B cell (primary cell): ENCODE measurements around the gene FAXC. TPM values are rescaled to one million over a fixed set of nuclear protein-coding genes. Genes with fewer than 3 reads are reported as not detected.
A peak's percentile ranks its signal among the peaks of the same experiment; 100 is the strongest.

Source experiments
- ATAC-seq: fragments of 200-7000 bp; cut with Tn5 transposase; one replicate; pipeline ENCODE4 v1.10.0; 2021; ENCODE audit warnings: low read depth, mild to moderate bottlenecking, moderate number of reproducible peaks, moderate library complexity
- CTCF ChIA-PET: fragments of 350-600 bp; sonication (Branson Sonifier 250); formaldehyde crosslinking; loops from one replicate; lab custom pipeline; 2021; ENCODE audit warnings: antibody characterized with exemption, inconsistent platforms; lab: Charles Lee
- POLR2A ChIA-PET: fragments of 350-600 bp; sonication (Branson Sonifier 250); formaldehyde crosslinking; loops from one replicate; lab custom pipeline; 2021; ENCODE audit warnings: antibody characterized with exemption; lab: Charles Lee
- DNase-seq: peaks from one replicate; pipeline ENCODE4 v3.0.0; 2013
- H2AFZ ChIP-seq: 2 replicates; pipeline ENCODE4 v1.6.1; 2012; ENCODE audit warnings: mild to moderate bottlenecking, low read depth, low read length; ENCODE audit not compliant: insufficient read depth, poor library complexity, severe bottlenecking
- H3K27ac ChIP-seq, 2 donors: 1 replicate in 1 of 2; 2 replicates in 1 of 2; pipeline ENCODE4 v1.5.1; 2012 to 2013; ENCODE audit warnings: low read length in 2 of 2, mild to moderate bottlenecking in 2 of 2, moderate library complexity in 1 of 2
- H3K27me3 ChIP-seq, 4 experiments: fragments of 200-600 bp in 1 of 4; sonication (generic) in 1 of 4; replicated peaks in 1 of 4; 1 replicate in 2 of 4; 2 replicates in 2 of 4; pipeline versions ENCODE4 v1.6.1 to v1.7.0; 2013 to 2016; ENCODE audit warnings: low read length in 3 of 4, mild to moderate bottlenecking in 2 of 4, mixed read lengths in 1 of 4, moderate library complexity in 1 of 4; ENCODE audit not compliant: insufficient read depth in 4 of 4, control insufficient read depth in 3 of 4; ENCODE audit errors: control extremely low read depth in 1 of 4
- H3K36me3 ChIP-seq, 2 experiments: replicated peaks in 1 of 2; 1 replicate in 1 of 2; 2 replicates in 1 of 2; pipeline versions ENCODE4 v1.6.1 to v1.7.1; 2013; ENCODE audit warnings: low read length in 1 of 2; ENCODE audit not compliant: insufficient read depth in 2 of 2, control insufficient read depth in 1 of 2; ENCODE audit errors: control extremely low read depth in 1 of 2, extremely low read depth in 1 of 2
- H3K4me1 ChIP-seq, 2 donors: fragments of 200-600 bp in 1 of 2; sonication (generic) in 1 of 2; 1 replicate in 1 of 2; 2 replicates in 1 of 2; pipeline versions ENCODE4 v1.5.1 to v1.6.1; 2013 to 2017; ENCODE audit warnings: low read length in 2 of 2; ENCODE audit not compliant: control insufficient read depth in 2 of 2, insufficient read depth in 2 of 2
- H3K4me2 ChIP-seq: replicated peaks from 2 replicates; pipeline ENCODE3; 2012; ENCODE audit warnings: mild to moderate bottlenecking, low read depth, low read length; ENCODE audit not compliant: poor library complexity, severe bottlenecking
- H3K4me3 ChIP-seq, 5 experiments: fragments of 200-600 bp in 1 of 5; sonication (generic) in 1 of 5; 1 replicate in 3 of 5; 2 replicates in 2 of 5; pipeline versions ENCODE4 v1.5.1 to v1.7.0; 2011 to 2016; ENCODE audit warnings: low read length in 4 of 5, mild to moderate bottlenecking in 4 of 5, low read depth in 2 of 5, control low read depth in 1 of 5, moderate library complexity in 1 of 5; ENCODE audit not compliant: insufficient read depth in 1 of 5; ENCODE audit errors: control extremely low read depth in 1 of 5, extremely low read depth in 1 of 5
- H3K79me2 ChIP-seq: fragments of 200-600 bp; sonication (generic); one replicate; pipeline ENCODE4 v1.6.0; 2016; ENCODE audit warnings: low read length; ENCODE audit not compliant: control insufficient read depth, insufficient read depth
- H3K9ac ChIP-seq: fragments of 200-600 bp; sonication (generic); 2 replicates; pipeline ENCODE4 v1.6.1; 2017; ENCODE audit warnings: mild to moderate bottlenecking, low read length, moderate library complexity
- H3K9me3 ChIP-seq, 3 donors: one replicate each; pipeline versions ENCODE4 v1.6.1 to v1.7.1; 2013; ENCODE audit warnings: low read length in 2 of 3; ENCODE audit not compliant: control insufficient read depth in 2 of 3, insufficient read depth in 1 of 3; ENCODE audit errors: control extremely low read depth in 1 of 3
- H4K20me1 ChIP-seq: 2 replicates; pipeline ENCODE4 v1.6.0; 2012; ENCODE audit warnings: mild to moderate bottlenecking, low read length; ENCODE audit not compliant: insufficient read depth, control insufficient read depth, poor library complexity, severe bottlenecking
- H3K27ac Mint-ChIP-seq: one replicate; pipeline ENCODE4 v1.8.0; 2021; ENCODE audit warnings: mixed read lengths
- H3K27me3 Mint-ChIP-seq: one replicate; pipeline ENCODE4 v1.8.0; 2021; ENCODE audit warnings: mixed read lengths
- H3K4me1 Mint-ChIP-seq: one replicate; pipeline ENCODE4 v1.8.0; 2021; ENCODE audit warnings: mixed read lengths
- H3K4me3 Mint-ChIP-seq: one replicate; pipeline ENCODE4 v1.8.0; 2021; ENCODE audit warnings: mixed read lengths
- H3K9me3 Mint-ChIP-seq: one replicate; pipeline ENCODE4 v1.8.0; 2022; ENCODE audit warnings: mixed read lengths; ENCODE audit not compliant: insufficient read depth
- CTCF ChIP-seq: fragments of 200-600 bp; IDR thresholded peaks from one replicate; pipeline ENCODE4 v1.8.0; 2022; ENCODE audit warnings: antibody characterized with exemption, mild to moderate bottlenecking
- EZH2 ChIP-seq: IDR thresholded peaks from 2 replicates; pipeline ENCODE4 v1.6.1; 2012; ENCODE audit warnings: borderline replicate concordance, low read depth, mild to moderate bottlenecking, moderate library complexity, low read length; ENCODE audit not compliant: insufficient read depth, poor library complexity, severe bottlenecking
- WGBS: methylation state at CpG from one replicate; pipeline ENCODE4 v1.1.5; 2013; ENCODE audit warnings: missing lambda C conversion rate; ENCODE audit not compliant: insufficient coverage; 5-methylcytosine and 5-hydroxymethylcytosine counted together
- intact Hi-C: fragments of 100-400 bp; cut with micrococcal nuclease; formaldehyde crosslinking; loops from one replicate; pipeline ENCODE4 v1.10.0; 2022
- polyA plus RNA-seq: library from polyadenylated mRNA; depleted of rRNA; stranded (reverse); fragments of >200 nt; gene quantifications from 2 replicates; pipeline ENCODE4 v1.2.3, GENCODE V29; 2012
- total RNA-seq, 2 donors: library from RNA; stranded (reverse); fragments of 120-200 nt in 1 of 2; gene quantifications; 1 replicate in 1 of 2; 2 replicates in 1 of 2; pipeline versions ENCODE4 v1.2.3 to v1.2.4, GENCODE V29; 2013 to 2022

The FAXC gene
- total and polyA plus RNA-seq, 2 donors (not counting 1 experiment from before 2014, with no cell fraction given): not detected

- Histone ChIP-seq H3K4me2 (no peak overlapping the region), H3K27me3 (peaks cover 0 to 2% (median 1%) of the 10 kb centered on the region in 4 experiments), H3K9me3 (no peaks in the 10 kb centered on the region), H2AFZ (peak overlapping the region; percentile 39), H3K36me3 (no peaks in the 10 kb centered on the region), H3K4me1 (peaks cover 0 to 3% of the 10 kb centered on the region in 2 donors), H3K9ac (no peak overlapping the region), H4K20me1 (no peaks in the 10 kb centered on the region), H3K79me2 (no peaks in the 10 kb centered on the region), H3K4me3 (no peak overlapping the region), H3K27ac (no peak overlapping the region)
- no peaks in the 10 kb centered on the region for H3K27me3 Mint-ChIP-seq
- intact Hi-C loops: loop anchor here (2.0 kb wide), 1 partner anchor 417 kb away; no protein-coding TSS in a partner anchor
- H3K4me3 Mint-ChIP-seq: no peak overlapping the region
- H3K9me3 Mint-ChIP-seq: no peaks in the 10 kb centered on the region
- peak; percentile 89 for TF ChIP-seq CTCF
- no peak for TF ChIP-seq EZH2
- POLR2A ChIA-PET: no interaction called here
- H3K27ac Mint-ChIP-seq: no peak overlapping the region
- WGBS: no CpG with 5 or more reads among the region's 2 CpGs
- DNase-seq: peak; percentile 72
- CTCF ChIA-PET: interaction anchor here (0.6 to 2.7 kb wide), 19 partner anchors 9 to 769 kb away, joined by 3 to 20 read pairs (median 4); partner anchors contain the start of genes COQ3 and PNISR
- H3K4me1 Mint-ChIP-seq: peaks cover 12% of the 10 kb centered on the region
- ATAC-seq: peak; percentile 76
Observed at GRCh38 chr6:99330159-99330558, 19.3 kb downstream of the FAXC start.

GRCh38 chr6:99324996-99325395 is 24.5 kb downstream of the FAXC start:
- peaks cover 15% of the 10 kb centered on the region for H3K27me3 Mint-ChIP-seq
- no peaks in the 10 kb centered on the region for H3K4me1 Mint-ChIP-seq
- H3K27me3 ChIP-seq: peaks cover 0 to 10% (median 2%) of the 10 kb centered on the region in 4 experiments
- no peak overlapping the region for H3K4me3 ChIP-seq
- DNase-seq (no peak), ATAC-seq (no peak)
- H3K9ac ChIP-seq: no peak overlapping the region
- no peak overlapping the region for H2AFZ ChIP-seq
- no peaks in the 10 kb centered on the region for H4K20me1 ChIP-seq
- no peak overlapping the region for H3K27ac ChIP-seq
- CTCF ChIA-PET: interaction anchor here (0.9 kb wide), 1 partner anchor 45 kb away, joined by 3 read pairs; no protein-coding TSS in a partner anchor
- H3K27ac Mint-ChIP-seq: no peak overlapping the region
- H3K79me2 ChIP-seq: no peaks in the 10 kb centered on the region
- H3K36me3 ChIP-seq: no peaks in the 10 kb centered on the region
- H3K4me2 ChIP-seq: no peak overlapping the region
- H3K9me3 Mint-ChIP-seq: no peaks in the 10 kb centered on the region
- H3K4me3 Mint-ChIP-seq: no peak overlapping the region
- no peaks in the 10 kb centered on the region for H3K9me3 ChIP-seq
- TF ChIP-seq CTCF (no peak), EZH2 (no peak)
- POLR2A ChIA-PET: no interaction called here
- no peaks in the 10 kb centered on the region for H3K4me1 ChIP-seq
- intact Hi-C loops: no loop called here
